NOMO-1 treated with dmso at 0.1 percent for 144 hours (cell line): ENCODE results near the gene LANCL3.

ENCODE experiments used
- DNase-seq: peaks from one replicate; lab custom pipeline; 2025; ENCODE audit not compliant: unreplicated experiment; lab: John Stamatoyannopoulos, UW

Gene LANCL3

DNA sequence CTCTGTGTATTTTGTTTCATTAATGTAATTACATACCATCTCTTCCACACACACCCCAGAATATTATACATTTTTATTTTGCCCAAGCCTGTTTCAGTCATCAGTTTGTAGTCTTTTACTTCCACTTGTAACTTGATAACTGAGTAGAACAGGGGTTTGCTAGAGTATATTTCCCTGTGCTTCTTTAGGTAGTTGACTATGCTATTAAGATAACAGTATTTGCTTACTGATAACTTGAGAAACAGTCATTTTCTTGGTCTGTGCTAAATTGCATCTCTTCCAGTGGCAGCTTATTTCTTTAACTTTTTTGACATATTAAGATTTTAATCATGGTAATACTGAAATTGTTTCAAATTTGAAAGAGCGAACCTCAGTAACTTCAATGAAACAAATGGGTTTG, 107.1 kb downstream of the LANCL3 start:
- no peak for DNase-seq

DNA sequence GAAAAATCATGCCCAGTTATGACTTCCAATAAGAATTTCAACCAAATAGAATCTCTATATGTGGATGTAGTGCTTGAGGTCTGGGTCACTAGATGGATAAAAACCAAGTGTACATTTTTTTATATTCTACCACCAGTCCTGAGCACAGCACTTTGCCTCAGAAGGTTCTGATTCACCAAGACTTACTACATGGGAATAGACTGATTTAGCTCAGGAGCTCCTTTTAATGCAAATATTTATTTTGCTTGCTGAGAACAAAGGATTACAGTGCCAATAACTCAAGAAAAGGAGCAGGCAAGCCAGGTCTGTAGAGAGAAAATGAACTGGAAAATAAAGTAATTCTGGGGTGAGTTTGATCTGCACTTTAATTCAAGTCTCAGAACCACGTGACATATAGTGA, 107.8 kb downstream of the LANCL3 start:
- no peak for DNase-seq

DNA sequence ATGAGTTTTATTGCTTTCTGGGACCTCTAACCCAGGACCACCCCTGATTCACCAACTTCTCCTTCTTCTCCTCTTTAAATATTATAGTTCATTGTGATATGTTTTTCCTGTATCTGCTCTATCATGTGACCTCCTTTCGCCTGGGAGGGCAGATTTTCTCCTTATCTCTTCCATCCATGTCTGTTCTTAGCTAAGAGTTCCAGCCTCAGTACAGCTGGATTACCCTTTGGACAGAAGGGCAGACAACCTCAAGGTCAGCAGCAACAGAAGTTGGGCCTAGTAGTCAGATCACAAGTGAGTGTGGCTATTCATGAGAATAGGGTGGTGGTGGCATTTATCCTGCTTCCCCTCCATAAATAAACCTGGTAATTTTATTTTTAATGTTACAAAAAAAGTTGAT, 108.4 kb downstream of the LANCL3 start:
- no peak for DNase-seq

- no peak for DNase-seq
These were observed 113.0 kb downstream of the LANCL3 start for GRCh38 chrX:37684426-37684825.

- no peak for DNase-seq
These were observed 113.5 kb downstream of the LANCL3 start for GRCh38 chrX:37684973-37685372.

GRCh38 chrX:37685381-37686359, 114.2 kb downstream of the LANCL3 start, which contains the start of gene XK:
XK (plus strand) TSS chrX:37685791; CDS start chrX:37685962, 171 bp downstream.
- DNase-seq = peak; percentile 7

DNA sequence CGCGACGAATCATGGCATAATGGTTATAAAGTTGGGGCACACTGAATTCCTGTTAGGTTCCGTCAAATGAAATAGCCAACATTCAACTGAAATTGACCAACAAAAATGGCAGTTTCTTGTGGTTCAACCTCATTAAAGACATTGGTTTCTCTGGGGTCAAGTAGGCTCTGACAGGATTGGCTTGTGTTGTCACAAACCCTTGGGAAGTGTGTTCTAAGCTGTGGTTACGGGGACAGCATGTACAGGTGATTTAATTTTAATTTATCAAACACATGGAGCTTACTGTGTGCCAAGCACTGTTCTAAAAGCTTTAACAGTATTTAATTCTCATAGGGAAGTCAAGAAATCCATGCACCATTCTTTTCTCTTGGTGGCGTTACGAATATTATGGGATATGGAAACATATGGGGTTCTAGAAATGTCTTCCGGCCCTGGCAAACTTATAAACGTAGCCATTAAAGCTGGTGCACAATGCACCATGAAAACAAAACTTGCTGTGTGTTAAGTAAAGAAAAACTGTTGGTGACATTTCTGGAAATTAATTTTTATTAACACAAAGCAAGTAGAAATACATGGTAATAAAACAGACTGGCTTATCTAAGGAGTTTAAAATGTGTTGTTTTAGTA, 115.0 kb downstream of the LANCL3 start:
- DNase-seq = no peak

DNA sequence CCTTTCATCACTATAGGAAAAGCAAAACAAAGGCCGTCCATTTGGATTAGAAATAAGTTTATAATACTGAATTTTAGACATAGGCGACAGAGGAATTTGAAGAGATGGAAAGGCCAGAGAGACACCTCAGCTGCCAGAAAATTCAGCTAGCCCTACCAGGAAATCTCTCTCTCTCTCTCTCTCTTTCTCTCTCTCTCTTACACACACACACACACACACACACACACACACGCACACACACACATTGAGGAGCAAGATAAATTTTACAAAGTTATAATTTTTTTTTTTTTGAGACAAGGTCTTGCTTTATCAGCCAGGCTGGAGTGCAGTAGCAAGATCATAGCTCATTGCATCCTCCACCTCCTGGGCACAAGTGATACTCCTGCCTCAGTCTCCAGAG, 115.5 kb downstream of the LANCL3 start:
- no peak for DNase-seq

- DNase-seq = no peak
These were observed 118.7 kb downstream of the LANCL3 start for GRCh38 chrX:37690119-37690518.

DNA sequence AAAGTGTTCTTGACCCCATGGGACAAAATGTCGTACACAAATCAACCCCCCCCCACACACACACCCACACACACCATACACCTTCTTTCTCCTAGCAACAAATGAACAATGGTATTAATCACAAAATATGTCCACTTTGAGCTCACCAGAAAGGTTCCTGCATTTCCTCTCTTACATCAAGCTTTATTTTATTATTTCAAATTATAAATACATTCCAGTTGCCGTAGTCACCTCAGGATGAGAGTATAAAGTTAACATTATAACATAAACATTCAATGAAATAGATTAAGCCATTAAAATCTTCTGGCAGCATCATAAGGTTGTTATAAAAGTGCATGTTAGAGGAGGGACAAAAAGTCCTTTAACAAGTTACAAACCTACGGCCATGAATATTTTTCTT, 121.5 kb downstream of the LANCL3 start:
- no peak for DNase-seq

DNA sequence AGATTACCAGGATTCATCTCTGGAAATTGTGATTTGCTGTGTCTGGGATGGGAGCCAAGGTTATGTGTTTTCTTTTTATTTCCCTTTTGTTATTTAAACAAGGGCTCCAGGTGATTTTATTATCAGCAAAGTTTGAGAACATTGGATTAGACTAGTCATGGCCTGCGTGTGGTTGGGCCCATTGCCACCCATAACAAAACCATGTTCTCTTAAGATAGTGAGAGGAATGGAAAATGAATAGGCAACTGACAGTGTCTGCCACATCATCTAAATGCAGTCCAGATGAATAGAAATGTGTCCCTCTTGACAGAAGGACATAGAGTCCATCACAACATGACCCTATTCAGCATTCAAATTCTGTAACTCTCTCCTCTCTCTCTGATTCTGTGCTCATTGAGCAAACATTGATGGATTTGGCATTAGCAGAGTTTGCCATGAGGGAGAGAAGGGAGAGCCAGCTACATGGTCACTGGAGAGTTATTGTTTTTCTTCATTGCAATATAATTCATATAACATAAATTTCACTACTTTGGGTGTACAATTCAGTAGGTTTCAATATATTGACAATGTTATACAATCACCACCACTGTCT, 125.8 kb downstream of the LANCL3 start:
- DNase-seq = no peak

DNA sequence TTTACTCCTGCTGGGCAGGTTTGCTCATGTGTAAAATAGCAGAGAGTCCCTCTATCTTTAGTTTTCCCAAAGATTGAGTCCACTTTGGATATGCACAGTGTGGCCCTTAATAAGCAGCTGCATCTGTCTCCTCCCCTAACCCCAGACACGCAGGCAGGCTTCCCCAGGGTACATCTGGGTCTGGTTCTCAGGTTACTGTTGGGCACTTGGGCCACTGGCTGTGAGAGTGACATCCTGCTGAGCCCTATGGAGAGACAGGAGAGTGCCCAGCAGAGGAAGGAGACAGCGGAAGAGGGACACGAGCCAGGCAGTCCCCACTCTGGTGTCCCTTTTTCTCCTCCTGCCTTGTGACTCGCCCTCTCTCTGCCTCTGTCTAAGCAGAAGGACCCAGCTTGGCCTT, 130.1 kb downstream of the LANCL3 start:
- DNase-seq = no peak

DNA sequence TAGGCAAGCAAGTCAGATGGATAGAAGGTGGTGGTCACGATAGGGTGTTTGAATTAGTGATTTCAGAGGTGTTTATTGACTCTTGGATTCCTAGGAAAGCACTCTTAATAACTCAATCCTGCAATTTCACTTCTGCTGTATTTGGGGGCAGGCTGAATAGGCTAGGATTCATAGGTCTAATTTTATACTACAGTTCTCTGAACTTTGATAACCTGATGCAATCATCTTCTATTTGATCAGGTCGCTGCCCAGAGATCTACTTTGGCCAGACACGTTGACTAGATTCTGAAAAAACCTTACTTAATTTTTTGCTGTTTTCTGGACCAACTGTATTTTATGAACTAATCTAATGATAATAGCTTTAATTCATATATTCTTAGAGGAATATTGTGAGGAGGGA, 140.5 kb downstream of the LANCL3 start:
- no peak for DNase-seq

GRCh38 chrX:37712458-37712857, 141.0 kb downstream of the LANCL3 start:
- no peak for DNase-seq

DNA sequence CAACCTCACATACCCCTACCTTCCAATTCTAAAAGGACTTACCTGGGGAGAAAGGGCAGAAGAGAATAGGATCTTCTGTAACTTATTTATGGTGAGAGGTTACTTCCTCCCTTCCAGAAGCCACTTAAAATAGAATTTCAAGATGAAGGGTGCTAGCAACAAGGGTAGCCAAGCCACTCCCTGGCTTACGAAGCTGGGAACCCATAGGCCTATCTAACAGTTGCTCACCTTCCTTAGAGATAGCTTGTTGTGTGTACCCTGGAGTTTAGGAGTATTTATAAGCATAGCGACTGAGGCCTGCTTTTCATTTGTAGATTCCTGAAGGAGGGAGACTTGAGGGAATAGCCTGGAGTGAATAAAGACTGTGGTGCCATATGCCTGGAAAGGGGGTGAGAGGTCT, 143.0 kb downstream of the LANCL3 start:
- DNase-seq = no peak

GRCh38 chrX:37716602-37717001, 145.1 kb downstream of the LANCL3 start:
- DNase-seq = no peak

GRCh38 chrX:37717708-37718107, 146.2 kb downstream of the LANCL3 start:
- DNase-seq = no peak

GRCh38 chrX:37722595-37722994, 151.1 kb downstream of the LANCL3 start:
- DNase-seq = no peak

DNA sequence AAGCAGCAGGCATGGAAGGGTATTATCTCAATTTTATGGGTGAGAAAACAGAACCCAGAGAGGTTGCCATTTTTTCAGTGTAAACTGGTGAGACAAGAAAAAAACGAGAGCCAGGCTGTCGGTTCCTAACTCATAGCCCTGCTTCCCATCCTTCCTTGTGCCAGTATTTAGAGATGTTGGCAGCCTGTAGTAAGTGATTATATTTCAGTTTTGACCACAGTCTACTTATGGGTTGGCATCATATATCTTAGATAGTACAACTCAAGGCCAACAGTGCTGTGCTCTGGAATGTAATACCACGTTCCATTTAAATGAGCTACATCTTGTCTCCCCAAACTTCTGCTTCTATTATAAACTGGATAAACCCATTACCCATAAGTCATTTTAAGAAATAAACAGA, 154.9 kb downstream of the LANCL3 start:
- no peak for DNase-seq
